ENCODE data around the gene MYH7.
"Not testable (repeated sequence)": the region's sequence is repeated elsewhere in the genome, so short reads cannot be mapped to it uniquely, and the experiment has no call there.

MYH7 gene

DNA sequence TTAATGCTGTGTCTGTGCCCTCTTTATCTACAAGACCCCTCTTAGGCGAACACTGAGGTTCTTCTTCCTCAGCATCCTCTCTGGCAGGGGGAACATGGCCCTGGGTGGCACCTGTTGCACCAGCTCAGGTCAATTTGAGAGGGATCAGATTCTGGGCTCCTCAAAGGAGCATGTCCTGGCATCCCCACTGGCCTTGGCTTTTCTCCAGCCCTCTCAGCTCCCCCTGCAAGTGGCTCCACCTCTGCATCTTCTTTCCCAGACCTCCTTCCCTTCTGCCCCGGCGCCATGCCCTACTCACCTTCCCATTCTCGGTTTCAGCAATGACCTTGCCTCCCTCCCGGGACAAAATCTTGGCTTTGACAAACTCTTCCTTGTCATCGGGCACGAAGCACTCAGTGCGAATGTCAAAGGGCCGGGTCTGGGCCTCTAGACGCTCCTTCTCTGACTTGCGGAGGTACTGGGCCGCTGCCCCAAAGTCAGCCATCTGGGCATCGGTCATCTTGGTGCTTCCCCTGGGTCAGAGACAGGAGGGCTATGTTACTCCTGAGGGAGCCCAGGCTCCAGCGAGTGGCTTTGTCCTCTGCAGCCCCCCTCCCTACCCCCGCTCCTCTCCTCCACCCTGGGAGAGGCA is 28.6 kb downstream of the MYH7 start:
- DNase-seq (ENCODE audit: low read depth), result no peak

DNA sequence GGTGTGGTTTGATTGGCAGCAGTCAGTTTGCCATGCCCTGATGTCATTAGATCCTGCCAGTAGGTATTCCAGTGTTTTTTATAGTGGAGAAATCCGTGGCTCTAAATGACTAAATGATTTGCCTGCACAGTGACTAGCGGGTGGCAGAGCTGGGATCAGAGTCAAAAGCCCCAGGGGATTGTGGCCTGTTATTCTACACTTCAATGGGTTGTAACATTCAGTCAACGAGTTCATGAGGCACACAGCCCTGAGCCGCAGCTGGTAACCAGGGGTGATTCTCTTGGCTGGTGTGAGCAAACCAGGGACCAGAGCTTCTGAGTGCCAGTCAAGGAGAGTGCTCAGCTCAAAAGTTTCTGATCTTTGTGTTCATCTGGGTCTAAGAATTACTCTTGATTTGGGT is 29.2 kb downstream of the MYH7 start:
- no peak for DNase-seq (ENCODE audit: low read depth)

DNA sequence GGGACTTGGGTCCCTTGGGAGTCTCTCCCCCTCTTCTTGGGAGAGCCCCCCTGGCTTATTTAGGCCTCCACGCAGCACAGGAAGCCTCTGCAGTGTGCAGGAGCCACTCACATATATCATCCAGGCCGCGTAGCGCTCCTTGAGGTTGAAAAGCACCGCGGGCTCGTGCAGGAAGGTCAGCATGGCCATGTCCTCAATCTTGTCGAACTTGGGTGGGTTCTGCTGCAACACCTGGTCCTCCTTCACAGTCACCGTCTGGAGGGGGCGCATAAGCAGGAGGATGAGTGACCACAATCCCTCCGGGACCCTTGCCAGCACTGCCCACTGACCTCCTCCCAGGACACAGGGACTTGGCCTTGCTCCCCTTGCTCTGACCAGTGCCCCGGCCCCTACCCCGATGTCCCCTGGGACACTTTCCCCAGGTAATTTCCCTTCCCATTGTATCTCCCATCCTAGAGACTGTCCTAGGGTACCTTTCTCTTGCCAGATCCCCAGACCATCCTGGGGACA is 29.9 kb downstream of the MYH7 start:
- DNase-seq (ENCODE audit: low read depth), result no peak

DNA sequence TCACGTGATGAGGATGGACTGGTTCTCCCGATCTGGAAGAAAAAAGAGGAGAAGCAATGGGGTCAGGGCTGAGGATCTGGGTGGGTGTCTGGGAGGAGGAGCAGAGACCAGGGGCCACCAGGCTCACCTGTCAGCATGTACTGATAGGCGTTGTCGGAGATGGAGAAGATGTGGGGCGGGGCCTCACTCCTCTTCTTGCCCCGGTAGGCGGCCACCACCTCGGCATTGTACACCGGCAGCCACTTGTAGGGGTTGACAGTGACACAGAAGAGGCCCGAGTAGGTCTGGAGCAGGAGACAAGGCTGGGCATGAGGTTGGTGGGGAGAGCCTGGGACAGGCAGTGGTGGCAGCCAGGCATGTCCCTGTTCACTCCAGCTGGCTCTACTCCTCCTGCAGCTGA is 30.4 kb downstream of the MYH7 start:
- DNase-seq (ENCODE audit: low read depth), result no peak

DNA sequence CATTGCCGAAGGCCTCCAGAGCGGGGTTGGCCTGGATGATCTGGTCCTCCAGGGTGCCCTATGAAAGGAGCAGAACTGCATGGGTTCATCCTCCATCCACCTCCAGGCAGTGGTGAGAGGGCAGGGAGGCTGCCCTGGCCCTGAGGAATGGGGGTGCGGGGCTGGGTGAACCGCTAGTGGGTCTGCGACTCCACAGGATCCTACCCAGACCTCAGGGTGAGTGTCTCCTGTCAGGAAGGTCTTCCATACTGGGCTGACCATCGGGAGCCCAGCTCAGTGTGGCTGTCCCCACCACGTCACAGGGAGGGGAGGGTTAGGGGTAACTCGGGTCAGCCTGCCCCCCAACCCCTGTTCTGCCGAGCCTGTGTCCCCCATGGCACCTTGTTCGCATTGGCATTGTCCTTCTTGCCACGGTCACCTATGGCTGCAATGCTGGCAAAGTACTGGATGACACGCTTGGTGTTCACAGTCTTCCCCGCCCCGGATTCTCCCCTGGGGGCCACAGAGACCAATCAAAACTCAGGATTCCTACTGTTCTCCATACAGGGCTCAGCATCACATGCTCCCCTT is 31.0 kb downstream of the MYH7 start:
- DNase-seq (ENCODE audit: low read depth), result no peak

DNA sequence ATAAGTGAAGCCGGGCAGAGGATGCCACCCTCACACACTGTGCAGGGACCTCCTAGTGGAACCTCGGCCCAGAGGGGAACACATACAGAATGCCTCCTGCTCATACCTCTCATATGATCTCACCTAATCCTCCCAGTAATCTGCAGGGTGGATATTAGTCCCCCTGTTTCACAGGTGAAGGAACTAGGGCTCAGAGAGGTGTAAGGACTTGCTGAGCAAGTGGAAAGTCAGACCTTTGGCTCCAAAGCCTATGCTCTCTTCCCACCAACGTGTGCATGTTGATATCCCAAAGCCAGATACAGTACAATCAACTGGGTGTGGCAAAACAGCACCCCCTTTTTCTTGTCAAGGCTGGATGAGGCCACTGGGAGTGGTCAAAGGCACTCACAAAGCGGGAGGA is 31.6 kb downstream of the MYH7 start:
- DNase-seq (ENCODE audit: low read depth), result no peak

DNA sequence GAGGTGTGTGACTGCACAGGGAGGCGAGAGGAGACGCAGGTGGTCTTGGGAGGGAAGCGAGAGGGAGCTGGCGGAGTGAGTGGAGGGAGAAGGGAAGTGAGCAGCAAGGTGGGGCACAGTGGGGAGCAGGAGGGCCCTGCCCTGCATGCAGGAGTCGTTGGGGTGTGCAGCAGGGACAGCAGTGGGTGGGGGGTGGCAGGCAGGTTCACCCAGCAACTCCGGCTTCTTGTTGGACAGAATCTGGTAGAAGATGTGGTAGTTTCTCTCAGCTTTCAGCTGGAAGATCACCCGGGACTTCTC is 32.4 kb downstream of the MYH7 start:
- no peak for DNase-seq (ENCODE audit: low read depth)

DNA sequence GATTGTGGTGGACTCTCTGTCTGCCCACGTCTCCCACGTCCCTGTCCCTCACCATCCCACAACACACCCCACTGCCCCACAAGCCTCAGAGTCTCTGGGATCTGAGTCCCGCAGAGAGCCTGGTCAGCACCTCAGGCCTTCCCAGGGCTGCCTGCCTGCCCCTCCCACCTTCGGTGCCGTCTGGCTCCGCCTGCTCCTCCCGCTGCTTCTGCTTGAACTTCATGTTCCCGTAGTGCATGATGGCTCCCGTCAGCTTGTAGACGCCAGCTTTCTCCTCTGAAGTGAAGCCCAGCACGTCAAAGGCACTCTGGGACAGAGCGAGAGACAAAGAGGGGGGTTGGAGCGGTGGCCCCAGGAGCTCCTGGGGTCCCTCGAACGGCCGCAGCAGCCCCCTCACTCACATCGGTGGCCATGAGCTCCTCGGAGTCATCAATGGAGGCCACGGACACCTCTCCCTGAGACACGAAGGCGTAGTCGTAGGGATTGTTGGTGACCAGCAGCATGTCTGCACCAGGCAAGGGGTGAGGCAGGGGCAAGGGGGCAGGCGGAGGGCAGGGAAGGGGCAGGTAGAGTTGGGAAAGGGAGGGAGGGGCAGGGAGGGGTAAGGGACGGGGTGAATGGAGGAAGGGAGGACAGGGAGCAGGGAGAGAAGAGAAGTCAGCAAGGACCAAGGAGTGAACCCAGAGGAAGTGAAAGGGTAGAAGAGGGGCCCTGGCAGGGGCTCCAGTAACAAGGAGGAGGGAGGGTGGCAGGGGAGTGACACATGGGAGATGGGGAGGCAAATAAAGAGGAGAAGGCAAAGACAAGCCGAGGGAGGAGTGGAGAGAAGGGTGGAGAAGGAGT is 32.9 kb downstream of the MYH7 start:
- no peak for DNase-seq (ENCODE audit: low read depth)

DNA sequence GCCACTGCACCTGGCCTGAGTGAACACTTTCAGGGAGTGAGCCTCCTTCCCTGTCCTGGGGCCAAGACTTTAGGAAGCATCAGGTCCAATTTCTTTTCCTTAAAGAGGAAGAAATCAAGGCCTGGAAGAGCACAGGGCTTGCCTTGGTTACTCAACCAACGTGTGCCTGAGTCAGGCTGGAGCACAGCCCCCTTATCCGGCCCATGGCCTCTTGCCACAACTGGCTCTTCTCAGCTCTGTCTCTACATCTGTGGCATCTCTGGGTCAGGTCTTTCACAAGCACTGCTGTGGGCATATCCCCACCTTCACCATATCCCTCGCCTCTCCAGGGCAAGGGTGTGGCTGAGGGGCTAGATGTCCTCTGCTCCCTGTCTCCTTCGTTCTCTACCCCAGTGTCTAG is 34.2 kb downstream of the MYH7 start:
- DNase-seq (ENCODE audit: low read depth), result no peak

DNA sequence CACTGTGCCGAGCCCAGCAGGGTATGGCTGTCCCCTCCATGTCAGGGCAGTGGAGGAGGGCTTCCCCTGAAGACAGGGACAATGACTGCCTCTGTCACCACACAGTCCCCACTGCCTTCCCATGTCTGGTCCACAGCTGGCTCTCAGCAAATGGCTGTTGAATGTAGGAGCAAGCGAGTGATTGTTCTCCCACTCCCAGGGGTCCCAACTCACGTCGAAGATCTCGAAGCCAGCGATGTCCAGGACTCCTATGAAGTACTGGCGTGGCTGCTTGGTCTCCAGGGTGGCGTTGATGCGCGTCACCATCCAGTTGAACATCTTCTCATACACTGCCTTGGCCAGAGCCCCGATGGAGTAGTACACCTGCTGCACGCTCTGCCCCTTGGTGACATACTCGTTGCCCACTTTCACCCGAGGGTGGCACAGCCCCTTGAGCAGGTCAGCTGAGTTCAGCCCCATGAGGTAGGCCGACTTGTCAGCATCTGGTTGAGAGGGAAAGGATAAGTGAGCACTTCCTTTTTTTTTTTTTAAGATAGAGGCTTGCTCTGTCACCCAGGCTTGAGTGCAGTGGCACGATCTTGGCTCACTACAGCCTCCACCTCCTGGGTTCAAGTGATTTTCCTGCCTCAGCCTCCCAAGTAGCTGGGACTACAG is 34.8 kb downstream of the MYH7 start:
- not testable (repeated sequence) for DNase-seq (ENCODE audit: low read depth)

DNA sequence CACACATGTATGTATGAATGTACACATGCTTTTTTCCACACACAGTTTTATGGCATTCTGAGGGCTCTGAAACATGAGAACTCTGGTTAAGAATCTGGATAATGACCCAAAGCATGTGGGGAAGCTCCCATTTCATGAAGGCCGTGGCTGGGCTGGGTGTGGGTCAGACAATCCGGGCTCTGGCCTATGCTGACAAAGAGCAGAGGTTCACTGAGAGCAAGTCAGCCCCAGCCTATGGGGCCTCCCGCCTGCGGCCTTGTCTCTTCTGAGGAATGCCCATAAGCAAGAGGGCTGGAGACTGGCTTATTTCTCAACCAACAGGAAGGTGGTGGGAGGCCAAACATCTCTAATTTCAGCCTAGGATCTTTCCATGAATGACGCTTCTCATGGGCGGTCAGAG is 35.9 kb downstream of the MYH7 start:
- DNase-seq (ENCODE audit: low read depth), result no peak

DNA sequence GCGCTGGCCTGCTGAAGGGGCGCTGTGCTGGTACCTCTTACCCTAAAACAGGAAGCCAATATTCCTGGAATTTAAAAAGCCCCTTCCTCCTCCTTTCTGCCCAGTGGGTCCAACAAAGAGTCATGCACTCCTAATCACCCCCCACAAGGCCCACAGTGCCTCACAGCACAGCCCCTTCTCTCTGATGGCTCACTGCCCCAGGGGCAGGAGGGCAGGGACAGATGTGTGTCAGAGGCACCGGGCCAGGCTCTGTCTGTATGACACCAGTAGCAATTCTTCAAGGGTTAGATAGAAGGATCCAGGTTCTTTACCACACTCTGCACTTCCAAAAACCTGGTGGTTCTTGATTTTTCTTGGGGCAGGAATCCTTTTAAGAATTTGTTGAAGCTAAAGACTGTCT is 36.3 kb downstream of the MYH7 start:
- DNase-seq (ENCODE audit: low read depth), result no peak

DNA sequence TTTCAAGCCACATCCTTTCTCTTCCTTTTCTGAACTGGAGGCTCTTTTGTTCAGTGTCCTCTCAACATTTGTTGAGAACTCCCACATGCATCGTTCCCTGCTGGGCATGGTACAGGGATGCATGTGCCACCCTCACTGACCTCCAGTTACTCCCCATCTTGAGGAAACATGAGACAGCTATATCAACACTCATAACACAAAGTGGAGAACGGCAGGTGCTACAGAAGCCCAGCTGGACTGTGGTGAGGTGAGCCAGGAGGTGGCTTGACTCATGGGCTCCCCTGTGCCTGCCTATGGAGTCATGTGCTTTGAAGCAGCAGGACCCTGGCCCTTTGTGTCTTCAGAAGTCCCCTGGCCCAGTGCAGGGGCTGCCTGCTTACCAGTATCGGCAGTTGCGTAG is 37.1 kb downstream of the MYH7 start:
- DNase-seq (ENCODE audit: low read depth), result no peak

DNA sequence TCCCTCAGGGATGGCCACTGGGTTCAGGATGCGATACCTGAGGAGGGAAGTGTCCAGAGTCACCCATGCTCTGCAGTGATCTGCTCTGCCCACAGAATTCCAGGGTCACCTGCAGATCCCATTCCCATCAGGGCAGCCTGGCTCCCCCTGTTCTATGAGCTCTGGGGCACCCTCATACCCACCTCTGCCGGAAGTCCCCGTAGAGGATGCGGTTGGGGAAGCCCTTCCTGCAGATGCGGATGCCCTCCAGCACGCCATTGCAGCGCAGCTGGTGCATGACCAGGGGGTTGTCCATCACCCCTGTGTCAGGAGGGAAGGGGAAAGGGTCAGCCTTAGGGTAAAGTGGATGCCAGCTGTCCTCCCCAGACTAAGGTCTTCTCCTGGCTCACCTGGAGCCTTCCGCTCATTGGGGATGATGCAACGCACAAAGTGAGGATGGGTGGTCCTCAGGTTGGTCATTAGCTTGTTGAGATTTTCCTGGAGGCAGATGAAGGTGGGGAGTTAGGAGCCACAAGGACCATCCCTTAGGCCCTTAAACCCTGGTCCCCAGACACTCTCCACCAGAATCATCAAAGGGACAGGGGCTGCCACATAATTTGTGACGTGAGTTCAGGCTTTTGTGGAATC is 38.6 kb downstream of the MYH7 start:
- no peak for DNase-seq (ENCODE audit: low read depth)

DNA sequence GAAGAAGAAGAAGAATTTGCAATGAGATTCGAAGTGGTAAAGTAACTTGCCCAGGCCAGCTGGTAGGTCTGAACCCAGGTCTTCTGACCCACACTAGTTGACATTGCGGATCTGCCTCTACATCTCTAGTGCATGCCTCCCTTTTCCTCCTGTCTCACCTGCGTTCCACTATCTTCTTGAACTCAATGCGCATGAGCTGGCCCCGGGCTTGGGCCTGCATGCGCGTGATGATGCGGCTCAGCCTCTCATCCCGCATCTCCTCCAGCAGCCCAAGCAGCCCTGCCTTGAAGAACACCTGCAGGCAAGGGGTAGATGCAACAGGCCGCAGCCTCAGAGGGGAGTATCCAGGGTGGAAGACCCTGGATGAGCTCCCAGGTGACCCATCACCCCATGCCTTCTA is 39.3 kb downstream of the MYH7 start:
- no peak for DNase-seq (ENCODE audit: low read depth)

DNA sequence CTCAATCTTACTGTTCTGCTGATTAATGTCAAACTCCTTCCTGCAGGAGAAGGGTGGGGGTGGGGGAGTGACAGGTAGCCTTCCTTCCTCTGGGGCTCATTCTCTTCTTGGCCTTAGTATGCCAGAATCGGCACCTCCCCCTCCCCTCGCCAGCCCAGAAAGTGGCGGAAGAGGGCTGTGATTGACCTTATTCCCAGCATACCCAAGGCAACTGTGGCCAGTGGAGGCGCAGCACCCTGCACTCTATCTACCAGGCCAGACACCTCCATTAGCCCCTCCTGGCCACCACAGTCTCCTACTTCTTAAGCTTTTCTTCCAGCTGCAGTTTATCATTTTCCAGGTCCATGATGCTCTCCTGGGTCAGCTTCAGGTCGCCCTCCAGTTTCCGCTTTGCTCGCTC is 42.8 kb downstream of the MYH7 start:
- DNase-seq (ENCODE audit: low read depth), result no peak

DNA sequence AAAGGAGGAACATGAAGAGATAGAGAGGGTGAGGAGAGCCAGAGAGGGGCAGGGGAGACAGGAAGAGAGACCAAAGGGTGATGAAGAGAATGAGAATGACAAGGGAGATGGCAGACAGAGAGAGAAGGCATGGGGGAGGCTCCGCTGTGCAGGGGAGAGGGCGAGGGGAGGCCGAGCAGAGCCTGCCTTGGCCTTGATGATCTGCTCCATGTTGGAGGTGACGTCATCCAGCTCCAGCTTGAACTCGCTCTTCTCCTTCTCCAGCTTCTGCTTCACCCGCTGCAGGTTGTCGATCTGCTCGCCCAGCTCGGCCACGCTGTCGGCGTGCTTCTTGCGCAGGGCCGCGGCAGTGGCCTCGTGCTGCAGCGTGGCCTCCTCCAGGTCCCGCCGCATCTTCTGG is 45.6 kb downstream of the MYH7 start:
- DNase-seq (ENCODE audit: low read depth), result not testable (repeated sequence)

DNA sequence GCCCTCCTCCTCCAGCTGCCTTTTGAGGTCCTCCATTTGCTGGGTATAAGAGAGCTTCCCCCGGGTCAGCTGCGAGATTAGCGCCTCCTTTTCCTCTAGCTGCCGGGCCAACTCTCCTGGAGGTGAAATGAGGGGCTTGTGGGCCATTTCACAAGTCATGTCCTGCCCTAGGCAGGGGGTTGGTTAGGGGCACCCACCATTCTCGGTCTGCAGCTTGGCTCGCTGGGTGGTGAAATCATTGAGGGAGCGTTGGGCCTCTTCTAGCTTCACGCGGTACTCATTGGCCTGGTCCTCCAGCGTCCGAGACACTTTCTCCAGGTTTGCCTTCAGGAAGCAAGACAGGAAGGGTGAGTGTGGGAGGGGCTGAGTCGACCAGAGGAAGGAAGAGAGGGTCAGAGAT is 46.1 kb downstream of the MYH7 start:
- no peak for DNase-seq (ENCODE audit: low read depth)

DNA sequence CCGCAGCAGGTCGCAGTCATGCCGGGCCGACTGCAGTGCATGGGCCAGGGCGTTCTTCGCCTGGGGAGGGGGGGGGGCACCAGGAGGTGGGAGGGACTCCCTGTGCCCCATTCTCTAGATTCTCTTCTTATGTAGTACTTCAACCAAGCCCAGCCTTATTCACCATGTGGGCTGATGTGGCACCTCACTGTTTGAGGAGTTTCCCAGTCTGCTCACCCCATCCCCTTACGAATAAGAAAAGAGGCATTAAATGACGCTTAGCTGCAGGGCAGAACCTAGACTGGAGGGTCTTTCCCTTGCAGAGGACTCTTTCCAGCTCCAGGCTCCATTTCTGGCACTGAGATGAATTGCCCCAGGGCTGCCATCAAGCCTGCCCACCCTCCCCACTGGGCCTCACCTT is 46.5 kb downstream of the MYH7 start:
- no peak for DNase-seq (ENCODE audit: low read depth)

DNA sequence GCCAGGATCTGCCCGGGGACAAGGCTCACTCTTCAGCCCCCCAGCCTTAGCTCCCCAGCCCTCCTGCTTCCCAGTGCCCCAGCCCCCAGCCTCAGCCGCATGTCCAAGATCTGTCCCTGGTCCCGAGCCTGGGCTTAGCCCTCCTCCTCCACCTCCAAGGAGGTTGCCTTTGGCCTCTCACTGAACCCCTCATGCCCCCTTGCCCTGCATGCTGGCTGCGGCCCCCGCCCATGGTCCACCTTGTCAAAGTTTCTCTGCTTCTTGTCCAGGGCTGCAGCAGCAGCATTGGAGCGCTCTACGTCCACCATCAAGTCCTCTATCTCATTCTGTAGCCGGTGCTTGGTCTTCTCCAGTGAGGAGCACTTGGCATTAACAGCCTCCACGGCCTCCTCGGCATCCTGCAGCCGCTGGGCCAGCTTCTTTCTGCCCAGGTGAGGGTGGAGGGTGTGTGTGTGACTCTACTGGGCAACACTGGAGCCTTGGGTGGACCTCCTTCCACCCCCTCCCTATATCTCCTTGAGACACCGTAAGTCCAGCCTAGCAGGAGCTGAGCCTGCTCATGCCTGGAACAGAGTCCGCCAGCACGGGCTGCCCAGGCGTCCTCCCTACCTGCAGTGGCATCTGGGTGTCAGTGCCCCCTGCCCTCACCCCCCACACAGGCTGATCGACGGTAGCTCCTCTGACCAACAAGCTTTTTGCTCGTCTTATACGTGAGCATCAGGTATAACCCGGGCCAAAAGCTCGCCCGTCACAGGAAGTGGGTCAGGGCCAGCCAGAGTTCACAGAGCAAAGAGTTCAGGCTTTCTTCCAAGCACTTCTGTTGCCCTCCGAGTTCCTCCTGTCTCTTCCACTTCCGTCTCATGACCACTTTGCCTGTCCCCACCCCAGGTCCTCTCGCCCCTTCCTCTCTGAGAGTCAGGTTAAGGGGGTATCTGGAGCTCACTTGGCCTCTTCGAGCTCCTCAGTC is 47.3 kb downstream of the MYH7 start:
- DNase-seq (ENCODE audit: low read depth), result no peak

DNA sequence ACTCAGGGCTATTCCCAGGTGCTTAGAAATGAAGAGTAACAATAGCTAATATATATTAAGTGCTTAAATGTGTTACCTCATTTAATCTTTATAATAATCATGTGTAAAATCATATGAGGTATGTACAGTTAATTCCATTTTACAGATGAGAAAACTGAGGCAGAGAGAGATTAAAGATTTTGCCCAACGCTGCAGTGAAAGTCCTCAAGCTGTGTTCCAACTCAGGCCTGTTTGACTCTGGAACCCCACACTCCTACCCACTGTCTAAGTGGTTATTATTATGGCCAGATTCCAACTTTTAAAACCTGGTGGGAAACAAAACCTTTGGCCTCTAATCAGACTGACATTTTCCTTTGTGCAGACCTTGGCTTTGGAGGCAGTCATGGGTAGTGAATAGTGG is 48.5 kb downstream of the MYH7 start:
- no peak for DNase-seq (ENCODE audit: low read depth)

All from iris pigment epithelial cell (primary cell).